ENCODE measurements around the gene MRPS6.

DNA sequence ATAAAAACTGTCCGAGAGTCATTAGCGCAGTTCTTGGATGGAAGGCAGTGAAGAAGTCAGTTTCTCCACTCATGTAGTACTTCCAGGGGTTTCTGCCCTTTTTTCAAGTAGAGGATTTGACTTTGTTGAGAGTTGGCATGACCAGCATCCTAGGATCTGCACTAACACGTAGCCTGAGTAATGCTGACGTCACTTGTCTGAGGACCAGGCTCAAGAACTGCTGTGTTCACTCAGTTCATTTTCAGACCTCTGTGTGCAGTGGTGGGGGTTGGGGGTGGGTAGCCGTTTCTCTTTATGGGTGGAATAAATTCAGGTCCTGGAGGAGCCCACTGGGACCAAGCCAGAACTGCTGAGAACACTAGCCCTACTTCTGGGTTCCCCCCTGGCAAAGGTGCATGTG is 53.3 kb downstream of the MRPS6 start:
- TF ChIP-seq, protein P1, sequence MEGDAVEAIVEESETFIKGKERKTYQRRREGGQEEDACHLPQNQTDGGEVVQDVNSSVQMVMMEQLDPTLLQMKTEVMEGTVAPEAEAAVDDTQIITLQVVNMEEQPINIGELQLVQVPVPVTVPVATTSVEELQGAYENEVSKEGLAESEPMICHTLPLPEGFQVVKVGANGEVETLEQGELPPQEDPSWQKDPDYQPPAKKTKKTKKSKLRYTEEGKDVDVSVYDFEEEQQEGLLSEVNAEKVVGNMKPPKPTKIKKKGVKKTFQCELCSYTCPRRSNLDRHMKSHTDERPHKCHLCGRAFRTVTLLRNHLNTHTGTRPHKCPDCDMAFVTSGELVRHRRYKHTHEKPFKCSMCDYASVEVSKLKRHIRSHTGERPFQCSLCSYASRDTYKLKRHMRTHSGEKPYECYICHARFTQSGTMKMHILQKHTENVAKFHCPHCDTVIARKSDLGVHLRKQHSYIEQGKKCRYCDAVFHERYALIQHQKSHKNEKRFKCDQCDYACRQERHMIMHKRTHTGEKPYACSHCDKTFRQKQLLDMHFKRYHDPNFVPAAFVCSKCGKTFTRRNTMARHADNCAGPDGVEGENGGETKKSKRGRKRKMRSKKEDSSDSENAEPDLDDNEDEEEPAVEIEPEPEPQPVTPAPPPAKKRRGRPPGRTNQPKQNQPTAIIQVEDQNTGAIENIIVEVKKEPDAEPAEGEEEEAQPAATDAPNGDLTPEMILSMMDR (IDR thresholded peaks at IDR 0.05): no peak
- no peak for TF ChIP-seq POLR2AphosphoS5 (IDR thresholded peaks at IDR 0.05)
- TF ChIP-seq POLR2A (IDR thresholded peaks at IDR 0.05; ENCODE audit: low read depth): no peak
- TF ChIP-seq EP300 (IDR thresholded peaks at IDR 0.05): no peak

All from esophagus muscularis mucosa (tissue), 4 donors.